ENCODE data around the gene HNRNPUL2.
A peak's percentile ranks its signal among the peaks of the same experiment; 100 is the strongest.
"Not testable (repeated sequence)": the region's sequence is repeated elsewhere in the genome, so short reads cannot be mapped to it uniquely, and the experiment has no call there.

Gene HNRNPUL2

DNA sequence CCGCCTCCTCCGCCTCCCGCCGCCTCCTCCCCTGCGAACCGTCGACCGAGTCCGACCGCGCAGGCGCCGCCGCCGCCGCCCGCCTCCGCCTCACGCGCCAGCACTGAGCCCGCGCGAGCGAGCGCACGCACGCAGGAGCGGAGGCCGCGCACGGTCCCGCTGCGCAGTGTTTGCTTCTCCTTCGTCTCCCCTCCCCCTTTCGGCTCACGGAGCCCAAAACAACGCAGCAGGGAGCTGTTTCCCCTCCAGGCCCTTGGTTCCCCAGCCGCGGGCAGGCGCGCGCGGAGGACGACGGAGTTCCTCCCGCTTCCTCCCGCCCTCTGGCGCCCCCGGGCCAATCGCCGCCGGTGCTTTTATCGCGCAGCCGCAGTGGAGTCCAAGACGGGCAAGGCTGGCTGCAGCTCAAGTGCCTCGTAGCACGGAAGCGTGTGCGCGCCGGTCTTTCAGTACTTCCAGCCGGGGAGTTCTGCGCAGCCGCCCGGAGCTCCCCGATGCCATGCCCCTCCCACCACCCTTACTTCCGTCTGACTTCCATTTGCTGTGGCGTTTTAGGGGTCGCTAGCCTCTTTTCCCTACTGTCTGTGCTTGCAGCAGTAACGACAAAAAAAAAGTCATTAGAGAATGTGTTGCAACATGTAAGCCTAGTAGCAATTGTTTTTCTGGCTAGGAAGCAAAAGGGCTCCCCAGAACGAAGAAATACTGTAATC lies at the start of gene HNRNPUL2:
HNRNPUL2 (minus strand) TSS at position 293 of the 707 bp plus-strand sequence. CDS start 301 bp downstream, outside the sequence.
- peak; percentile 99 for DNase-seq

DNA sequence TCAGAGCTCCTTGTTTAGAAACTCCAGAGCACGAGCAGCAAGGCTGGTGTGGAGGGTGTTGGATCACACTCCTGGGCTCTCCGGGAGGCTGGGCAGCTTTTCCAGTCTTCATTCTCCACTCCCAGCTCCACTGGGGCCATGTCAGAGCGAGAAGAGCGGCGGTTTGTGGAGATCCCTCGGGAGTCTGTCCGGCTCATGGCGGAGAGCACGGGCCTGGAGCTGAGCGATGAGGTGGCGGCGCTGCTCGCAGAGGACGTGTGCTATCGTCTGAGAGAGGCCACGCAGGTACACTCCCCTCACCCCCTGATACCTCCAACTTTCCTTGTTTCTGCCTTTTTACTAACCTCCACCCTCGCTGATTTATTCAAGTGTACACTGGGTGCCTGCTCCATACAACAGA lies 48.4 kb upstream of the HNRNPUL2 start:
- DNase-seq: no peak

DNA sequence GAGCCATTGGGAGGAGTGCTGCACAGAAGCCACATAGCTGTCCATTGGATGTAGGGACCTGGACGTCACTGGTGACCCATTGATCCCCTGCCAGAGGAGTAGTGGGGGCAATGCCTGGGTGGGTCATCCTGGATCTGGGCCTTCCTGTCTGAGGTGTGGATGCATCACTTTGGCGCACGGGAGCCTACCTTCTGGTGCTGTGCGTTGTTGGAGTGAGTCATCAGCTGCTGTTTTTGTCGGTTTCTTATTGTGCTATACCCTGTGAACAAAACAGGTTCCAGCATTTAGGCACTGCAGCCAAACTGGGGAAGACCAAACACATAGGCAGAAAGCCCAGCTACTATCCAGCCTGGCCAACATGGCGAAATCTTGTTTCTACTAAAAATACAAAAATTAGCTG lies 47.1 kb upstream of the HNRNPUL2 start:
- DNase-seq: no peak

DNA sequence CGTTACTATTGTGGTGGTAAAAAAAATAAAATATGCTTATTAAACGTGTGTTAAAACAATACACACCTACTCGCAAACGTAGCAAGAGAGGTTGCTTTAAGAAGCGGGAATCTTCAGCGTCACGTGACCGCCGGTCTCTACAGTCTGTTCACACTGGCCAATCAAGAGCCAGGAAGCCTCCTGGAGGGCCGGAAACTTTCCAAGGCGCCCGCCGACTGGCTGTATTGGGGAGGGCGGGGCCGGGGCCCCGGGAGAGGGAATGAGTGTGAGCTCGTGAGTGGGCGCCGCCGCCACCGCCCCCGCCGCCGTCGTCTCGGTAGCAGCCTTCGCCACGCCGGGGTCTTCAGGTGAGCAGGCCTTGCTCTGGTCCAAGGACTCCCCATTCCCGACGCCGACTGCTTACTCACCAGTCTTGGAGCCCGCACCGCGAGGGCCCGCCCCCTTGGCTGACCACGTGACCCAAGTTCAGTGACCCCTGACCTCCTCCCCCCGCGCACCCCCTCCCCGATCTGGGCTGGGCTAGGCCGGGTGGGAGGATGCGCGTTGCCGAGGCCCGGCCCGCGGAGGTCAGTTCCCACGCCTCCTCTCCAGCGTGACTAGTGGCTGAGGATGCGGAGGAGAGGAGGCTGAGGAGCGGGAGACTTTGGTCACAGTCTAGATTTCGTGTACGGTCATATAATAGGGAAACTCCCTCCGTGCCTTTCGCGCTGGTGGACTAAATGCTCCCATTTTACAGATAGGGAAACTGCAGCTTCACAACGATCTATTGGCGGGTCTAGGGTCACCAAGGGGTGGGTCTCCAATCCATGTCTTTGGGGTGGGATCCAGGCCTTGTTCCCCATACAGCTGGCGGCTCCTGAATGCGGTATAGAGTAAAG lies 44.1 kb upstream of the HNRNPUL2 start, which contains the start of gene TAF6L:
TAF6L (plus strand) TSS at position 253 of the 878 bp plus-strand sequence. CDS start 4,388 bp downstream, outside the sequence.
- DNase-seq: peak; percentile 95 to 98

DNA sequence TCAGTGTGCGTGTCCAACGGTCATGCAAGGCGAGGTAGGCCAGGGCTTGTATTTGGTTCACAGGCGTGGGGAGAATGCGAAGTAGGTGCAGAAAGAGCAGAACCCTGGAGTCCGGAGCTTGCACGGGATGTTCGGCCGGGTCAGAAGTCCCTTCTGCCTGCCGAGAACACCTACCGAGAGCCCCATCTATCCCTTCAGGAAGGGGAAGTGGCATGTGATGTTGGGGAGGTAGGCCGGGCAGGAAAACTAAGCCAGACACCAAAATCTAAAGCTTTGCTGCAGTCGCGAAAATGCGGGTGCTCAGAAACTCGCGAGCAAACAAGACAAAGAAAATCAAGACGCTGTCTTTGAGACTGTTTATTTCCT lies 43.5 kb upstream of the HNRNPUL2 start:
- peak in 1 of 2 experiments; percentile 36 for DNase-seq

DNA sequence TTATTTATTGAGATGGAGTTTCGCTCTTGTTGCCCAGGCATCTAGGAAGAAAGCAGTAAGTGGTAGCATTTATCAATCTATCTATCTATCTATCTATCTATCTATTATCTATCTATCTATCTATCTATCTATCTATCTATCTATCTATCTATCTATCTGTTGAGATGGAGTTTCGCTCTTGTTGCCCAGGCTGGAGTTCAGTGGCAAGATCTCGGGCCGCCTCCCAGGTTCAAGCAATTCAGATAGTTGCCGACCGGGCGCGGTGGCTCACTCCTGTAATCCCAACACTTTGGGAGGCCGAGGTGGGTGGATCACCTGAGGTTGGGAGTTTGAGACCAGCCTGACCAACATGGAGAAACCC lies 33.6 kb upstream of the HNRNPUL2 start:
- not testable (repeated sequence) for DNase-seq

DNA sequence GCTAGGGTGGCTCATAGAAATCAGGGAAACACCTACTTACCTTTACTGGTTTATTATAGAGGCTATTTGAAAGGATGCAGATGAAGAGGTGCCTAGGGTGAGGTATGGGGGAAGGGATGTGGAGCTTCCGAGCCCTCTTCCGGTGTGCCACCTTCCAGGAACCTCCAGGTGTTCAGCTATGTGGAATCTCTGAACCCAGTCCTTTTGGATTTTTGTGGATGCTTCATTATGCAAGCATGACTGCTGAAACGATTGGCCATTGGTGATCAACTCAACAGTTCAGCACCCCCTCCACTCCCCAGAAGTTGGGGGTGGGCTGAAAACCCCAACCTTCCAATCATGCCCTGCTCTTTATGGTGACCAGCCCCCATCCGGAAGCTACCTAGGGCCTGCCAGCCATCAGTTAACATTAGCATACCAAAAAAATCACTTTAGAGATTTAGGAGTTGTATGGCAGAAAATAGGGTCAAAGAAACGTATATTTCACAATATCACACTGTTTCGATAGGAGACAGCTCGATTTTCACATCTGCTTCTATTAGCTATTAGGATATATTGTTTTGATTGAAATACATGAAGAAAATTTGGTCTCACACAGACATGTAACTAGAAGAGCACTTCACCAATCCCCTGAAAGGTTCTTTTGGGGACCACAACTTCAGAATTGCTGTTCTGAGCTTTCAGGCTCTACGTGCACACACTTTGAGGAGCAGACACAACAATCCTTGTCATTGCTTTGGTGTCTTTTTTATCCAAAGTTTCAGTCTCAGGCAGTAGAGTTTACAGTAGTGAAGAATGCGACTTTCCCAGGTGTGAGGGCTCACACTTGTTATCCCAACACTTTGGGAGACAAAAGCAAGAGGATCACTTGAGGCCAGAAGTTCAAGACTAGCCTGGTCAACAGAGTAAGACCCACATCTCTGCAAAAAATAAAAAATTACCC lies 30.9 kb upstream of the HNRNPUL2 start:
- DNase-seq: no peak

DNA sequence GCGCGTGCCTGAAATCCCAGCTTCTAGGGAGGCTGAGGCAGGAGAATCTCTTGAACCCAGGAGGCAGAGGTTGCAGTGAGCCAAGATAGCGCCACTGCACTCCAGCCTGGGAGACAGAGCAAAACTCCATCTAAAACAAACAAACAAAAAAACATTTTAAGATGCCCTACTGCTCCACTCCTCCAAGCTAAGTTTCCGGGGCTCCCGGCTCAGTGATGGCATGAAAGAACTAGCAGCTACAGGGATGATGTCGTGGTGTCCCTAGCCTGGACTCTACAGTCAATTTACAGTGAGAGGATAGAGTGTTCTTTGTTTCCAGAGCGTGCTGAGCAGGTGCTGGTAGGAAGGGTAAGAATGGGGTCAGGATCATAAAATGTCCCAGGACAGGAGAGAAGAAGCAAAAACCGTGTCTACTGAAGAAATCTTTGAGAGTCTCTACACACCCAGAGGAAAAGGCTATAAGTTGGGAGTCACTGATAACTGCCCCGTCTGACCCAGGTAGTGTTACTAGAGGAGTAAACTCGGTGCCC lies 27.9 kb upstream of the HNRNPUL2 start:
- no peak for DNase-seq

DNA sequence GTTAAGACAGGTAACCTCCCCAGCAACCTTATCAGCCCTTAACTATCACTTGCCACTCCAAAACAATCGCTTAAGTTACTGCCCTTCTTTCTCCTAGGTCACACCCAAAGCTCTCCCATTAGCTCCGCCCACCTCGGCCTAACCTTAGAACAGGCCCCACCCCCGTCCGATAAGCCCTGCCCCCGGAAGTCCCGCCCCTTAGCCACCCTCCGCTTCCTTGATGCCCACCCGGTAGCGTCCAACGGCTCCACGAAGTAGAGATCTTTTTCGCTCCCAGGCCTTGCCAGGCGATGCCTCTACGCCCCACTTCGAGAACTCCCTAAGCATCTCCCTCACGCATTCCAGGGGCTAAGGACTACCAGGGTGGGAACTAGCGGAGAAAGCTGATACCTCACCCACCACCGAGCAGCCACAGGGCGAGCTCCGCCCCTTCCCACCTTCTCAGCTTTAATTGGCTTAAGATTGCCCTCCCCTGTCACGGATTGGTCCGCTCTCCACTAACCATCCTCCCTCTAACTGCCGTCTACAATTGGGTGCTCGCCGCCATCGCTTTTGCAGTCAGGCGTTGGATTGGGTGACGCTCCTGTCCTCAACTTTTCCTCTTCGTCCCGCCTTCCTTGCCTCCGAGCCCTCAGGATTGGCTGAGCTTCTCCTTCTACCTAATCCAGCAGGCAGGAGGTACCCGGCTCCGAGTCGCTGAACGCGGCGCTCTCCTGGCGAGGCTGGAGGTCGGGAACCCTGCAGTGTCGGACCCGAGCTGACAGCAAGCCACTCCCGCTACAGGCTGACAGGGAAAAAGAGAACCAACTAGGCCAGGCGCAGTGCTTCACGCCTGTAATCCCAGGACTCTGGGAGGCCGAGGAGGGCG lies 26.7 kb upstream of the HNRNPUL2 start, which contains the start of gene ZBTB3:
ZBTB3 (minus strand) TSS at position 425 of the 868 bp plus-strand sequence. CDS start 496 bp downstream, outside the sequence.
- DNase-seq: peak; percentile 99

DNA sequence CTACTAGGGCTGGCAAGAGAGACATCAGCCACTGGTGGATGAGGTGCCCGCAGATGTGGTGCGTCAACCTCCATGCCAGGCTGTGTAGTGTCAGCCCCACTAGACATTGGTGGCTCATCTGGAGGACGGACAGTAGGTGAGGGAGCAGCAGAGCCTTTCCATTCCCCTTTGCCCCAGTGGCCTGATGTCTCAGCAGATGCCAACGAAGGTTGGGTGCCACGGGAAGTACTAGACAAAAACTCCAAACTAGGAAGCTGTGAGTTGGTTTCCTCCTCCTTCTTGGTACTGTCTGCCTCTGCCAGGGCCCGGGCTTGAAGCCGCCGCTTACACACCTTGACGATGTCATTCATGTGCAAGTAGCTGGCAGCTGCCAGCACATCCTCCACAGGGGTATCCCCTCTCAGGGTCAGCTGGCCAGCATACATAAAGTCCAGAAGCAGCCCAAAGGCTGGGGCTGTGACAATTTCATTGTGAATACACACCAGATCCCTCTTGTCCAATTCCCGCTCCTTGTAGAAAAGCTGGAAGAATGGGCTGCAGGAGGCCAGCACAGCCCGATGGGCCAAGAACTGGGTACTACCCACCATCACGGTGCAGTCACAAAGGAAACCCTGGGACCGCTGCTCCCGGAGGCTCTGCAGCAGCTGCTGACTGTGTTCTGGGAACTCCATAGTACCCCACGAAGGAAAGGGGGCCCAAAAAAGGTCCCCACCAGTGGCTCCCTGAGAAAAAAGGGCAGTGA lies 25.9 kb upstream of the HNRNPUL2 start:
- DNase-seq: no peak

DNA sequence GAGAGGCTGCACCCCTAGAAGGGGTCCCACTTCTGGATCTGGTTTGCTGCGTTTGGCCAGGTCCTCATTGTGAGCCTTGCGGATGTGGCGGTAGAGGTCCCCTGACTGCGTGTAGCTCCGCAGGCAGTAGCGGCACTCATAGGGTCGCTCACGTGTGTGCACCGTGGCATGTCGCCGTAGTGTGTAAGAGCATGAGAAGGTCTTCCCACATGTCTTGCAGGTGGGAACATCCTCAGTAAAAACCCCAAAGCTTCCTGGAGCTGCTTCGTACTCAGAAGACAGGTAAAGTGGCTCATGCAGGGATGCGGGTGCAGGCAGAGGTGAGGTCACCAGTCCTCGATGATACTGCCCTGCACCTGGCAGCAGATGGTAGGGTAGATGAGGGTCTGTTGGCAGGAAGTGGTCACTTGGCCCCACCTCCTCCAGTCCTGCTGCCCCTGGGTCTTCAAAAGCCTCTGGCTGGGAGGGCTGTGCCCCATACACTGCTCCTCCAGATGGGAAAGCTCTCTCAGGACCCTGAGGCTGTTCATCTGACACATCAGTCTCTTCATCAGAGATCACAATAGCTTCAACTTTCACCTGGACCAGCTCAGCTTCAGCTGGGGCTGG lies 25.0 kb upstream of the HNRNPUL2 start:
- no peak for DNase-seq

DNA sequence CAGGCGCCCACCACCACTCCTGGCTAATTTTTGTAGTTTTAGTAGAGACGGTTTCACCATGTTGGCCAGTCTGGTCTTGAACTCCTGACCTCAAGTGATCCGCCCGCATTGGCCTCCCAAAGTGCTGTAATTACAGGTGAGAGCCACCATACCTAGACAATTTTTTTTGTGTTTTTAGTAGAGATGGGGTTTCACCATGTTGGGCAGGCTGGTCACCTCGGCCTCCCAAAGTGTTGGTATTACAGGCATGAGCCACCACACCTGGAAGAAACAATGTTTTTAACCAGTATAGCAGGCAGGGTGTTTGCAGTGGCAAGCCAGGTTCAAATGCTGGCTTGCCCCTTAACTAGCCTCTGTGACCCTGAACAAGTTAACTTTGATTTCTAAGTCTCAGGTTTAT lies 22.7 kb upstream of the HNRNPUL2 start:
- DNase-seq: not testable (repeated sequence)

DNA sequence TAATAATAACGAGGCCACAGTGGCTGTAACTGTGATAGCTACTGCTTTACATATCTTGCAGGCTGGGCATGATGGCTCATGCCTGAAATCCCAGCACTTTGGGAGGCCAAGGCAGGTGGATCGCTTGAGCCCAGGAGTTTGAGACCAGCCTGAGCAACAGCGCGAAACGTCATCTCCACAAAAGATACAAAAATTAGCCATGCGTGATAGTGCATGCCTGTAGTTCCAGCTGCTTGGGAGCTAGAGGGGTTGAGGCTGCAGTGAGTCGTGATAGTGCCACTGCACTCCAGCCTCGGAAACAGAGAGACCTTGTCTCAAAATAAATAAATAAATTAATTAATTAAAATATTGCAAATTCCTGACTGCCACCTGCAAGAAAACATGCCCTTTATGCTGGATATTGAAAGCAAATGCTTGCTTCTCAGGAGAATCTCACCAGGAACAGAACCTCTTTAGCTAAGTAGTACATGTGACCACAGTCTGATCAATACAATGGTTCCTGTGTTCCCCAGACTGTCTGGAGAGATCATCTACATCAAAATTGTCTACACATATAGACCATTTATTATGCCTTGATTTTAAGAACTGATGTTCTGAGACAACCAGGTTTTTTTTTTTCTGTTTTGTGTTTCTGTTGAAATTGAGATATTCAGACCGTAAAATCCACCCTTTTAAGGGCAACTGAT lies 20.4 kb upstream of the HNRNPUL2 start:
- no peak for DNase-seq

DNA sequence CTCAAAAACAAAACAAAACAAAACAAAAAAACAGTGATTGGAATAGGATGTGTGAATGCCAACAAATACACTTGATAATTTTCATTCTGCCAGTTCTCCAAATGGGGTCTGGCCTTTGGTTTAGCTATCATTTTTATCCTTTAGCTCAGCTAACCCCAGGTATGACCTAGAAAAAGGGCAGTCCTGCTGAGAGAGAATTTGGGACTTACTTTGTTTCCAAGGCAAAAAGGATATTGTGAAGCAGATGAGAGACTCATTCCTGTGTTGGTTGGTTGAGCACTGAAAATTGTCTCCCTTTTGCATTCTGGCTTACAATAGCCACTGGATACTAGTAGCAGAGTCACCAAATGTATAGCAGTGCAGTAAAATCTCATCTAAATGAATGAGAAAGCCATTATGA lies 9.9 kb upstream of the HNRNPUL2 start:
- no peak for DNase-seq

DNA sequence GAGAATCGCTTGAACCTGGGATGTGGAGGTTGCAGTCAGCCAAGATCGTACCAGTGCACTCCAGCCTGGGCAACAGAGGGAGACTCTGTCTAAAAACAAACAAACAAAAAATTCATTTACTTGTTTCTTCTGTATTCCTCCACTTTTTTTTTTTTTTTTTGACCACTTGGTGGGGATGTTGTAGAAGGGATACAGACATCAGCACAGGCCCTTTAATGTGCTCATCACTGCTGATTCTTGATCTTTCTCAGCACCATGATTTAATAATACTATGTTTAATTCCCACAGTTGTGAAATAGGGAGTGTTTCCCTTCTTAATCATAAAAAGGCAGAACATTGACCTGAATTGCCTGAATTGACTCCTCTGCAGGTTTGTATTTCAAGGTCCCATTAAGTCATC lies 5.6 kb upstream of the HNRNPUL2 start:
- DNase-seq: peak; percentile 10 to 16

DNA sequence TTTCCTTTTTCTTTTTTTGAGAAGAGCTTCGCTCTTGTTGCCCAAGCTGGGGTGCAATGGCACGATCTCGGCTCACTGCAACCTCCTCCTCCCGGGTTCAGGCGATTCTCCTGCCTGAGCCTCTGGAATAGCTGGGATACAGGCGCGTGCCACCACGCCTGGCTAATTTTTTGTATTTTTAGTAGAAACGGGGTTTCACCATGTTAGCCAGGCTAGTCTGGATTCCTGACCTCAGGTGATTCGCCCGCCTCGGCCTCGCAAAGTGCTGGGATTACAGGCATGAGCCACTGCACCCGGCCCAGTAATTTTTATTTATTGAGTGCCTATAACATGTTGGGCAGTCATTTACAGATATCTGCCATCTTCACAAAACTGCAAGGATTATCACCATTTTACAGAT lies 2.8 kb upstream of the HNRNPUL2 start:
- DNase-seq: not testable (repeated sequence)

DNA sequence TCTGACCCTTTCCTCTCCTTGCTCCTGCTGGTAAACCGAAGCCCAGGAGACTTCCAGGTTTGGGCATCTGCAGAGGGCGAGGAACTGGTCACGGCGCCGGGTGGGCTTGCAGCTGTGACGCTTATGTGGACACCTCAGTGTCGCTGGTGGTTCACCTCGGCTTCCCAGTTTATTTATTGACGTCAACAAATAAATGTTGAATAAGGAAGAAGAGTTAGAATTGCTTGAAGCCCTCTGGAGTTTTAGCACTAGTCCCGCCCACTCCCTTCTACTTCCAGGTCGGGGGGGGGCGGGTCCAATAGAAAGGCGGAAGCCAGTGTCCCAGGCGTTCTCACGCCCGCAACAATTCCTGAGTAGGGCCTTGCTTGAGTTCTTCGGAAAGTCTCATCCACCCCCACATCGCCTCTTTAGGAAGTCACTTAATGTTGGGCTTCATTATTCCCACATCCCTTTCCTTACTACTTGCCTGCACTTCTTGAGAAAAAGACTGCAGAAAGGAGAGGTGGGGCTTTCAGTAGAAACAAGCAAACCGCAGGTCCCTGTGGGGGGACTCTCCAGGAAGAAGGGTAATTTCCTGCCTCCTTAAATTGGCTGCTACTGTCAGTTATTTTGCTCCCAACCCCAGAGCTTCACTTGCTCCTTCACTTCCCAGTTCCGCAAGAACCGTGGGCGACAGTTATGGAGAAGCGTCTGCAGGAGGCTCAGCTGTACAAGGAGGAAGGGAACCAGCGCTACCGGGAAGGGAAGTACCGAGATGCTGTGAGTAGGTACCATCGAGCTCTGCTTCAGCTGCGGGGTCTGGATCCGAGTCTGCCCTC lies 1.1 kb upstream of the HNRNPUL2 start, which contains the start of gene TTC9C:
TTC9C (plus strand) TSS at position 316 of the 818 bp plus-strand sequence; CDS start at position 679, 363 bp downstream.
- DNase-seq: peak; percentile 80 to 84

DNA sequence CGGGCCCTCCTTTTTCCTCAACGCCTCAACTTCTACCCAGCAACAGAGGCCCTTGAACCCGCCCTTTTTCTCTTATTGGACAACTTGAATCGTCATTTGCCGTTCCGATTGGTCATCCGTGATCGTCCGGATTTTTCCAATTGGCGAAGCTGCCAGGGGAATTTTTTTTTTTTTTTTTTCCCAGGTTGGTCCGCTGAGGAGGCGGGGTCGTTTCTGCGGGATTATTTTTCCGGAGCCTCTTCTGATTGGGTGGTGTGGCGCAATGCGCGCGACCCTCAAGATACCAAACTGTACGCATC lies 564 bp upstream of the HNRNPUL2 start:
- peak; percentile 95 to 98 for DNase-seq

DNA sequence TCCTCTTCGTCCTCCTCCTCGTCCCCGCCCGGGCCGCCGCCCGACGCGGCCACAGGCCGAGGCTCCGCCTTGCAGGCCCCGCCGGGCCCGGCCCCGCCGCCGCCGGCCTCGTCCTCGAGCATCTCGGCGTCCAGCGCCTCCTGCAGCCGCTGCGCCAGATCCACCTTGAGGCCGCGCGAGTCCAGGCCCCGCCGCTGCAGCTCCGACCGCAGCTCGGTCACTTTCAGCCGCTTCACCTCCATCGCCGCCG lies 417 bp downstream of the HNRNPUL2 start:
- DNase-seq: no peak
